ENCODE data around the gene GABPA.
"Not testable (repeated sequence)": the region's sequence is repeated elsewhere in the genome, so short reads cannot be mapped to it uniquely, and the experiment has no call there.

DNA sequence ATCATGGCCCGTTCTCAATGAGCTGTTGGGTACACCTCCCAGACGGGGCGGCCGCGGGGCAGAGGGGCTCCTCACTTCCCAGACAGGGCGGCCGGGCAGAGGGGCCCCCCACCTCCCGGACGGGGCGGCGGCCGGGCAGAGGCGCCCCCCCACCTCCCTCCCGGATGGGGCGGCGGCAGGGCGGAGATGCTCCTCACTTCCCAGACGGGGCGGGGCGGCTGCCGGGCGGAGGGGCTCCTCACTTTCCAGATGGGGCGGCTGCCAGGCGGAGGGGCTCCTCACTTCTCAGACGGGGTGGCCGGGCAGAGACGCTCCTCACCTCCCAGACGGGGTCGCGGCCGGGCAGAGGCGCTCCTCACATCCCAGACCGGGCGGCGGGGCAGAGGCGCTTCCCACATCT lies 39.3 kb upstream of the GABPA start:
- TF ChIP-seq SMARCC2 (IDR thresholded peaks at IDR 0.05; ENCODE audit: low read depth); CHD2 (IDR thresholded peaks at IDR 0.05; ENCODE audit: low read depth, low read length); CBX3 (IDR thresholded peaks at IDR 0.05; ENCODE audit: borderline replicate concordance in 1 of 2, low read length in 2 of 2); POLR2A (conservative IDR thresholded peaks at IDR 0.05); ZNF253 (CRISPR knock-in tag; conservative IDR thresholded peaks at IDR 0.05); GTF2F1 (IDR thresholded peaks at IDR 0.05; ENCODE audit: low read depth, low read length); ZNF274 (IDR thresholded peaks at IDR 0.05; ENCODE audit: borderline replicate concordance, low read depth, low read length); YY1 (IDR thresholded peaks at IDR 0.05; ENCODE audit: borderline replicate concordance in 1 of 3, control insufficient read depth in 1 of 3, extremely low read depth in 1 of 3, insufficient read depth in 3 of 3, insufficient read length in 1 of 3, insufficient replicate concordance in 2 of 3, low read depth in 1 of 3, low read length in 2 of 3); ZFP36 (IDR thresholded peaks at IDR 0.05; ENCODE audit: low read depth, low read length, partially characterized antibody): not testable (repeated sequence)
- TF ChIP-seq, protein P1, sequence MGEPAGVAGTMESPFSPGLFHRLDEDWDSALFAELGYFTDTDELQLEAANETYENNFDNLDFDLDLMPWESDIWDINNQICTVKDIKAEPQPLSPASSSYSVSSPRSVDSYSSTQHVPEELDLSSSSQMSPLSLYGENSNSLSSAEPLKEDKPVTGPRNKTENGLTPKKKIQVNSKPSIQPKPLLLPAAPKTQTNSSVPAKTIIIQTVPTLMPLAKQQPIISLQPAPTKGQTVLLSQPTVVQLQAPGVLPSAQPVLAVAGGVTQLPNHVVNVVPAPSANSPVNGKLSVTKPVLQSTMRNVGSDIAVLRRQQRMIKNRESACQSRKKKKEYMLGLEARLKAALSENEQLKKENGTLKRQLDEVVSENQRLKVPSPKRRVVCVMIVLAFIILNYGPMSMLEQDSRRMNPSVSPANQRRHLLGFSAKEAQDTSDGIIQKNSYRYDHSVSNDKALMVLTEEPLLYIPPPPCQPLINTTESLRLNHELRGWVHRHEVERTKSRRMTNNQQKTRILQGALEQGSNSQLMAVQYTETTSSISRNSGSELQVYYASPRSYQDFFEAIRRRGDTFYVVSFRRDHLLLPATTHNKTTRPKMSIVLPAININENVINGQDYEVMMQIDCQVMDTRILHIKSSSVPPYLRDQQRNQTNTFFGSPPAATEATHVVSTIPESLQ (CRISPR knock-in tag; IDR thresholded peaks at IDR 0.05): not testable (repeated sequence)
- TF ChIP-seq, protein P2, sequence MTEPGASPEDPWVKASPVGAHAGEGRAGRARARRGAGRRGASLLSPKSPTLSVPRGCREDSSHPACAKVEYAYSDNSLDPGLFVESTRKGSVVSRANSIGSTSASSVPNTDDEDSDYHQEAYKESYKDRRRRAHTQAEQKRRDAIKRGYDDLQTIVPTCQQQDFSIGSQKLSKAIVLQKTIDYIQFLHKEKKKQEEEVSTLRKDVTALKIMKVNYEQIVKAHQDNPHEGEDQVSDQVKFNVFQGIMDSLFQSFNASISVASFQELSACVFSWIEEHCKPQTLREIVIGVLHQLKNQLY (CRISPR knock-in tag; conservative IDR thresholded peaks at IDR 0.05): not testable (repeated sequence)
